GM15510 (cell line): ENCODE measurements around the gene RET.

ENCODE experiments used
- POLR2A ChIP-seq: IDR thresholded peaks from 3 replicates; pipeline ENCODE4 v1.6.1; 2011; ENCODE audit warnings: borderline replicate concordance; ENCODE audit not compliant: insufficient read length; ENCODE audit errors: extremely low read depth

RET gene

DNA sequence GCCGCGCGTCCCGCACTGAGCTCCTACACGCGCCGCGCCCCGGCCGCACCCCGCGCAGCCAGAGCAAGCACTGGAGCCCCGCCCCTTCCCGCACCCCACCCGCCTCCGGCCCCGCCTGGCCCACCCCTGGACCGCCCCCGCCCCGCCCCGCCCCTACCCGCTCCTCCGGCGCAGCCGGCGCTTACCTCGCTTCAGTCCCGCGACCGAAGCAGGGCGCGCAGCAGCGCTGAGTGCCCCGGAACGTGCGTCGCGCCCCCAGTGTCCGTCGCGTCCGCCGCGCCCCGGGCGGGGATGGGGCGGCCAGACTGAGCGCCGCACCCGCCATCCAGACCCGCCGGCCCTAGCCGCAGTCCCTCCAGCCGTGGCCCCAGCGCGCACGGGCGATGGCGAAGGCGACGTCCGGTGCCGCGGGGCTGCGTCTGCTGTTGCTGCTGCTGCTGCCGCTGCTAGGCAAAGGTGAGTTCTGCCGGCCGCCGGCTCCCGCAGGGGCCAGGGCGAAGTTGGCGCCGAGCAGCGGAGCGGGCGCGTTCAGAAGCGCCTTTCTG, at the start of gene RET:
RET (plus strand) TSS at position 194 of the 545 bp plus-strand sequence; CDS start at position 384, 190 bp downstream.
- TF ChIP-seq POLR2A = no peak

DNA sequence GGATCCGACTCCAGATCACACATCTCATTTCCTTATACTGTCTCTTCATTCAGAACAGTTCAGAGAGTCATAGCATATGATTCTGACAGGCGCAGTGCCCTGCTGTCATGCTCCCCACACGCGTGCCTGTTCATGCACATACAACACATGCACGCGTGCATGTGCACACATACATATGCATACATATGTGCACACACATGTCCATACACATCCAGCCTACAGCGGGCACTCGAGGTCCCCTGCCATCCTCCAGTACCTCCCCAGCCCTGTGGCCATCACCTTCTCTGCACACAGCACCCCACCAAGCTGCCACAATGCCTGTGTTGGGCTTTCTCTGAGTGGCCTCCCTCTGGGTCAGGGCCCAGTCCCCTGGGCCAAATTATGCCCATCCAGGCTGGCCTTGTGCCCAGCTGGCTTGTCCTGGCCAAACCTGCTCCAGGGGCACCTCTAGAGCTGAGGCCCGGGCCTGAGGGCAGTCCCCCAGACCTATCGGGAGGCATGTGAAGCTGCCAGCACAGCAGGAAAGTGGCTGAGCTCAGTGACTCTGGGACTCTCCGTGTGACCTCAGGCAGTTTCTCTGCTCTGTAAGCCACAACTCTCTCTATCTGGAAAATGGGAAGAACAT, 49.4 kb upstream of the RET start:
- TF ChIP-seq POLR2A = no peak

DNA sequence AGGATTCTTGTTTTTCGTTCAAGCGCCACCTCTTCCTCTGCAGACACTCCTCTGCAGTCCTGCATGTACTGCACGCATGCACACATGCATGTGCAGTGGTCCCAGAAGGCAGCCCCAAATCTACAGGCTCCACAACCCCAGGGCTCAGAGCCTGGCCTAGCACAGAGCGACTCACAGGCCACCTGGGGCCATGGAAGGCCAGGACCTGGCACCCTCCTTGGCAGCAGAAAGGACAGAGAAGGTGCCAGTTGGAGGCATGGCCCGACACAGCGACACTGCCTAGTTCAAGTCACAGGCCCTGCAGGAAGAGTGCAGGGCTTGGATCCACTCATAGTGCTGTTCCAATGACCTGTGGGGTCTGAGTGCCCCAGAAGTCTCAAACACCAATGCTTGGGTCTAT, 48.7 kb upstream of the RET start:
- no peak for TF ChIP-seq POLR2A

DNA sequence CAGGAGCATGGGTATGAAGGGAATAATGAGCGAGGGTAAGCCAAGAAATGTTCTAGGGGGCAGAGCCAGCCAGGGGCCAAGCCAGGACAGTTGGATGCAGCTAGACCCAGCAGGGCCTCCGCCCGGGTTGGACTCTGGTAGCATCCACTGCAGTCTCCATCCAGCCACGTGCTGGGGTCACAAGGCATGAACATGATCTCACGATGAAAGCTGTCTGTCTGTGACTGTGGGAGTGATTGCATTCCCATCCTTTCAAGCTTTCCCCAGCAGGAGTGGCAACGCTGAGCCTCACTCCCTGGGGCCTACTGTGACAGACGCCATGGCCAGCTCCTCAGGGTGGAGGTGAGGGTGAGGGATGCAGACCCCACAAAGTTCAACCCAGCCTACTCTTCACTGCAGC, 47.8 kb upstream of the RET start:
- no peak for TF ChIP-seq POLR2A

DNA sequence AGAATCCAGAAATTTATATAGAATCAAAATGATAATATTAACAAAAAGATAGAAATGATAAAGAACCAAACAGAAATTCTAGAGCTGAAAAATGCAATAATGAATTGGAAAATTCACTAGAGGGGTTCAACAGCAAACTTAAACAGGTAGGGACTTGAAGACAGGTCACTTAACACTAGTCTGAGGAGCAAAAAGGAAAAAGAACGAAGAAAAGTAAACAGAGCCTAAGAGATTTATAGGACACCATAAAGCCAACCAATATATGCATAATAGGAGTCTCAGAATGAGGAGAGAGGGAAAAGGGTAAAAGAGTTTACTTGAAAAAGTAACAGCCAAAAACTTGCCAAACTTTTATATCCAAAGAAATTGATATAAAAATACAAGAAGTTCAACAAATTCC, 44.3 kb upstream of the RET start:
- TF ChIP-seq POLR2A = no peak

DNA sequence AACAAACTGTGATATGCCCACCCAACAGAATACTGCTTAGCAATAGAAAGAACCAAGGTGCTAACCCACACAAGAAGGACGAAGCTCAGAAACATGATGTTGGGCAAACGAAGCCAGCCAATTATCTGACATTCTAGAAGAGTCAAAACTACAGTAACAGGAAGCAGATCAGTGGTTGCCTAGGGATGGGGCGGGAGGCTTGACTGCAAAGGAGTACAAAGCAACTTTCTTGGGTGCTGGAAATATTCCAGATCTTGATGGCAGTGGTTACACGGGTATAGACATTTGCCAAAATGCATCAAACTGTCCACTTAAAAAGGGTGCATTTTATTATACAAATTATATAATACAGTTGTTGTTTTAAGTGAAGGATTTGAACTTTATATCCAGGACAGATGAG, 41.1 kb upstream of the RET start:
- no peak for TF ChIP-seq POLR2A

DNA sequence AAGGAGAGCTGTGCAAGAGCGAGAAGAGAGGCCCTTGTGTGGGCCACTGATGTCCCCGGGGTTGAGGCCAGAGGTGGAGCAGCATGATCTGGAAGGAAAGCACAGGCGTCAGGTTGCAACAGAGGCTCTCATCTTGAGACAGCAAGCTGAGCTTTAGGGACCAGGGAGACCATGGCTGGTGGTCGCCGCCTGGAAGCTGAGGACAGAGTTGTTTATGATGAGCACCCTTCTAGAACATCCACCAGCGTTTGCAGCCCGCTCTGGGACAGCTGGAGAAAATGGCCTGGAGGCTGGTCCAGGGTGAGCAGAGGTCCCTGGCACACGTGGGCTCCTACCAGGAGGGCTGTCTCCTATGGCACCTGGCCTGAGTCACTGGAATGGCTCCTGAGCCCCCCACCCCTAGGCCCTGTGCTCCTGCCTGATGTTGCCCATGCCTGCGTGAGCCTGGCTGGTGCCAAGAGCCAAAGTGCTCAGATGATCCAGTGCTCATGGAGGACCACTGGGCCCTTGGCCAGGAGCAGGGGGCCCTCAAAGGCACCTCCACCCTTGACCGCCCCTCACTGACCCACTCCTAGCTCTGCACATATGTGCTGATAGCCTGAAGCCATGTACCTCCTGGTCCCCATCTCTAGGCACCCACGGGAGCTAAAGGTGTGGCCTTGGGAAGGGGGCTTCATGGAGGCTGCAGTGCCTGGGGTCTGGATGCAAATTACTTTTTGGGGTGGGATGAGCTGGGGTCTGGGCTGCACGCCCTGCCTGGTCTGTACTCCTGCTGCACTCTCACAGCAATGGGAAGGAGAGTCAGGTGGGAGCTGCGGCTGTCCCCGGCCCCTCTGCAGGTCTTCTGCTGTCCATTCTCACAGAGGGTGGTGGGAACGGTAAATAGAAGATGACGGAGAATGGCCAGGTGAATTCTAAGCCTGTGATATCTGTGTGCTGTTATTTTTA, 40.1 kb upstream of the RET start:
- no peak for TF ChIP-seq POLR2A

DNA sequence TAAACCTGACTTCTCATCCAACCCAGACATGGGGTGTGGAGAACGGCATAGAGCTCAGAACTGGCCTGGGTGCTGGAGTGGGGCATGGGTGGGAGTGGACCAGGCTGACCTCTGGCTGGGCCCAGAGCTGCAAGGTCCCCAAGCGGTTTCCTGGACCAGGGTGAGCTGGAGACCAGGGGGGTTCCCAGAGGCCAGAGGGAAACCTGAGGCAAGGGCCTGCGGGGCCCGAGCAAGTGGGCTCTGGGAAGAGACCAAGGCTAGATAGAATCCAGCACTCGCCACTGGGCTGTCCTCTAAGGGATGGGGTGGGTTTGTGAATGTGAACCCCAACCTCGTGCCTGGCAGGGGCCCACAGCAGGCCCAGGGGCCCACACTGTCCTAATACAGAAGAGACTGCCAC, 39.4 kb upstream of the RET start:
- TF ChIP-seq POLR2A = no peak

DNA sequence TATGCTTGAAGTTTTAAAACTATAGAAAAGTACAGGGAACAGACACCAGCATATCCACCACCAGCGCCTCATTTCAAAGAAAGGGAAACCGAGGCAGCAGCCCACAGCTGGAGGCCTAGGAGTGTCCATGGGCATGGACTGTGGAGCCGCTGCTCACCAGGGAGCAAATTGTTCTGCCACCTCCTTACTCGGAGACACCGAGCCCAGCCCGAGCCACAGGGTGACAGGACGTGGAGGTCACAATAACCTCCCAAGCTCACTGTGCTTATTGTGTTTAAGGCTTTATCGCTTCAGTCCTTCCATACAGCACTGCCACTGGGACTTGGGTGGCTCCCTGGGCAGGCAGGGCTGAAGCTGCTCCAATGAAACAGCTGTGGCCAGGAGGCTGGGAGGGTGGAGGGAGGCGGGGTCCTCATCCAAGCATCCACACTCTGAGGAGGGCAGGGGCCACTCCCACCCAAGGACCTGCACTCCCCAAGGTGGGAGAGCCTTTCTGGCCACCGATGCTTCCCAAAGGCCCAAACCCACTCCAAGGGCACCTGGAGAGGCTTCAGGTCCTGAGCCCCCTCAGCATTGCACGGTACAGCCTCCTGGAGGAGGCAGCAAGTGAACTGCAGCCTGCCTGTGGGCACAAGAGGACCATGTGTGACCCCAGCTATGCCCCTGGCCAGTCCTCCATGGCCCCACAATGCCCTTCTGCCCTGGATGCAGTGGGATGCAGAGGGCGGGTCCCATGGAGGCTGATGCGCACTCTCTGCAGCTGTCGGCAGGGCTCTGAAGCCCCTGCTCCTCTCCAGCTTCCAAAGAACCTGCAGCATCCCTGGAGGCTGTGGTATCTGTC, 38.7 kb upstream of the RET start:
- TF ChIP-seq POLR2A = no peak

DNA sequence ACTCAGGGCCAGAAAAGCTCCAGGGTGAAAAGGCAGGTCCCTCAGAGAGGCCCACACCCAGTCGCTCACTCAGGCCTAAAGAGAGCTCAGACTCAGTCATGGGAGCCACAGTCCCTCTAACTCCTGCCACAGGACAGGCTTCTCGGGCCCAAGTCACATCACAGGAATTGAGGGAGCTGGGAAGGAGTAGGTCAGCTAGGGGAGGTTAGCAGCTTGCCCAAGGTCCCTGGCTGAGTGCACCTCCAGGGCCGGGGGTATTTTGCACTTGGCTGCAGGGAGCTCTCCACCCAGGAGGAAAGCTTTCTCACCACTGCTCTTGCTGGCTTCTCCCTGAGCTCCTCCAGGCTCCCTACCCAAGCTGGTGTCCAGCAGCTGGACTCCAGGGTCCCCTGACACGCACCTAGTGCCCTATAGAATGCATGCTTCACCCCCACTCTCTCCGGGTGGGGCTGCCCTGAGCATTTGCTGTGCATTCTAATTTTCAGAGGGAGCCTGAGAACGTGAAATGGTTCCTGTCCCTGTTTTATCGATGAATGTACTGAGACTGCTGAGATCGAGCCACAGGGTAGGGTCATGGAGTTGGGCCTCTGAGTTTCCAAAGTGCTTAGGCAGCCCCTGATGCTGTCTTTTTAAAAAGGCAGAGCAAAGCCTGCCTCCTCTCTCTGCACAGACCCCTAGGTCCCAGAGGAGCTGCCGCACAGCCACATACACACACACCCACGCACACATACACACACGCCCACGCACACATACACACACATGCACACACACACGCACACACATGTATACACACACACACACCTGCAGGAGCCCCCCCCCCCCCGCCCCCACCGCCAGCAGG, 37.9 kb upstream of the RET start:
- no peak for TF ChIP-seq POLR2A

DNA sequence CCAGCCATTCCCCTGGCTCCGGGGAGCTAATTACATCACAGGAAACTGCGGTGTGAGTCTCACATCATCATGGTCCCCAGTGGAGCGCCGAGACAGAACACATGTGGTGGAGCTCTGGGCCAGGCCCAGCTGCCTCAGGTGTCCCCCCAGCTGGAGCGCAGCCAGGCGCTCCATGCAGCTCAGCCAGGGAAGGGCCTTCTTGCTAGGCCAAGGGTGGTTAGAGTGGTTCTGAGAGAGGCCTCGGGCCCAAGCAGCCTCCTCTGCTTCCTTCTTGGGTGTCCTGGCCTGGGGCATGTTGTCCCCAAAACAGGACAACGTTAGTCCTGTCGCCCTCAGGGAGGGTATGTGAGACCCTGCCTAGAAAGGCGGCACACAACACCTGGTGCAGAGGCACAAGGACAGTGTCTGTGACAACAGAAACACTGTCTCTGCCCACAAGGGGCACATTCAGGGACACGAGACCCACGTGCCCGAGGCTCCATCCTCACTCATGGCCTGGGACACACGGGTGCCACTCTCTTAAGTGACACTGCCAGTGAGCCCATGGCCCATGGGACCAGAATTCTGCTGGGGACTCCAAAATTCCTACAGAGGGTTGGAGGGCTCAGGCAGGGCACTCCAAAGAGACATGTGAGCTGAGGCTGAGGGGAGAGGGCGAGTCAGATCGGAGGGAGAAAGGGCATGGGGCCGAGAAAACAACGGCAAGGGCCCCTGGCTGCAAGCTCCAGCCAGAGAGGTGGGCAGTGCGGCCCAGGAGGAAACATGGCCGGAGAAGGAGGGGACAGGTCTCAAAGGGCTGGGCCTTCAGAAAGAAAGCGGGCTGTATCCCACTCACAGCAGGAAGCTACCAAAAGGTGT, 37.0 kb upstream of the RET start:
- TF ChIP-seq POLR2A = no peak

DNA sequence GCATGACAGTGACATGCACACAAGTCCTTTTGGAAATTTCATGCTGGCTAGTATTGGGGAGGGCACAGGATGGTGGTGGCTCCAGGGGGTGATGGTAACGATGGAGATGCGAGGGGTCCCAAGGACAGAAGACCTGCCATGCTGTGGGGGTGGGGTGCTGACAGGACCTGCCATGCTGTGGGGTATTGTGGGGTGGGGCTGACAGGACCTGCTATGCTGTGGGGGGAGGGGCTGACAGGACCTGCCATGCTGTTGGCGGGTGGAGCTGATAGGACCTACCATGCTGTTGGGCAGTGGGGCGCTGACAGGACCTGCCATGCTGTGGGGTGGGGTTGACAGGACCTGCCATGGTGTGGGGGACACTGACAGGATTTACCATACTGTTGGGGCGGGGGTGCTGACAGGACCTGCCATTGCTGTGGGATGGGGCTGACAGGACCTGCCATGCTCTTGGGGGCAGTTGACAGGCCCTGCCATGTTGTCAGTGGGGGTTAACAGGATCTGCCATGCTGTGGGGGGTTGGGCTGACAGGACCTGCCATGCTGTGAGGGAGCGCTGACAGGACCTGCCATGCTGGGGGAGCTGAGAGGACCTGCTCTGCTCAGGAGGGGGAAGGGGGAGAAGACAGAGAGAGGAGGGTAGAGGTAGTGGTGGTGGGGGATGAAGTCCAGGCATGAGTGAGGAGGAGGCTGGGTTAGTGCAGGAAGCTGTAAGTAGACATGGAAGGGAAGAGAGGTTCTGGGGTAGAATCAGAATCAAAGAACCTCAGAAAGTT, 36.2 kb upstream of the RET start:
- TF ChIP-seq POLR2A = no peak
